NCI-H2107 treated with DMSO at 0.1 percent for 48 hours (cell line): ENCODE measurements around the gene LCP2.
"Not testable (repeated sequence)": the region's sequence is repeated elsewhere in the genome, so short reads cannot be mapped to it uniquely, and the experiment has no call there.

Source experiments
- DNase-seq: peaks from one replicate; lab custom pipeline; 2025; ENCODE audit not compliant: unreplicated experiment; lab: John Stamatoyannopoulos, UW

LCP2 gene

GRCh38 chr5:170251462-170251861 lies 46.1 kb downstream of the LCP2 start:
- DNase-seq: no peak

- no peak for DNase-seq
These were observed 46.7 kb downstream of the LCP2 start for GRCh38 chr5:170250810-170251317.

GRCh38 chr5:170249355-170249754 lies 48.2 kb downstream of the LCP2 start:
- no peak for DNase-seq

GRCh38 chr5:170248931-170249227 lies 48.7 kb downstream of the LCP2 start:
- not testable (repeated sequence) for DNase-seq

- DNase-seq: no peak
These were observed 49.2 kb downstream of the LCP2 start for GRCh38 chr5:170248172-170248930.

- DNase-seq: no peak
These were observed 50.2 kb downstream of the LCP2 start for GRCh38 chr5:170247363-170247762.

GRCh38 chr5:170246126-170246870 lies 51.3 kb downstream of the LCP2 start:
- no peak for DNase-seq

GRCh38 chr5:170245436-170245835 lies 52.1 kb downstream of the LCP2 start:
- not testable (repeated sequence) for DNase-seq

GRCh38 chr5:170238456-170239196 lies 59.0 kb downstream of the LCP2 start:
- no peak for DNase-seq

GRCh38 chr5:170235876-170236864 lies 61.4 kb downstream of the LCP2 start:
- DNase-seq: no peak

- no peak for DNase-seq
These were observed 64.2 kb downstream of the LCP2 start for GRCh38 chr5:170233358-170233892.

GRCh38 chr5:170232786-170233185 lies 64.8 kb downstream of the LCP2 start, which contains the start of gene C5orf58:
Gene C5orf58 (plus strand): TSS chr5:170232985. CDS start chr5:170234977, 1,992 bp downstream.
- no peak for DNase-seq

GRCh38 chr5:170228762-170229435 lies 68.7 kb downstream of the LCP2 start:
- no peak for DNase-seq

- no peak for DNase-seq
These were observed 70.9 kb downstream of the LCP2 start for GRCh38 chr5:170226661-170227060.

GRCh38 chr5:170226129-170226615 lies 71.4 kb downstream of the LCP2 start:
- no peak for DNase-seq

GRCh38 chr5:170225326-170226128 lies 72.0 kb downstream of the LCP2 start:
- peak; percentile 15 for DNase-seq

- DNase-seq: no peak
These were observed 73.7 kb downstream of the LCP2 start for GRCh38 chr5:170223906-170224305.

GRCh38 chr5:170223360-170223759 lies 74.2 kb downstream of the LCP2 start:
- DNase-seq: no peak

GRCh38 chr5:170221327-170221741 lies 76.2 kb downstream of the LCP2 start:
- DNase-seq: no peak
